SK-N-MC (cell line): ENCODE data around the gene CPEB2.

Source experiments
- EZH2 ChIP-seq: fragments of 200-600 bp; sonication (generic); IDR thresholded peaks from one replicate; pipeline ENCODE4 v1.6.1; 2017; ENCODE audit warnings: antibody characterized with exemption
- FOXP2 ChIP-seq: optimal IDR thresholded peaks from 2 replicates; pipeline ENCODE3; 2011; ENCODE audit warnings: mild to moderate bottlenecking, moderate library complexity; ENCODE audit not compliant: insufficient read depth; ENCODE audit errors: extremely low read length, control extremely low read depth
- POLR2AphosphoS5 ChIP-seq: IDR thresholded peaks from 2 replicates; pipeline ENCODE4 v1.6.1; 2012; ENCODE audit warnings: mild to moderate bottlenecking, low read depth, low read length, borderline replicate concordance

DNA sequence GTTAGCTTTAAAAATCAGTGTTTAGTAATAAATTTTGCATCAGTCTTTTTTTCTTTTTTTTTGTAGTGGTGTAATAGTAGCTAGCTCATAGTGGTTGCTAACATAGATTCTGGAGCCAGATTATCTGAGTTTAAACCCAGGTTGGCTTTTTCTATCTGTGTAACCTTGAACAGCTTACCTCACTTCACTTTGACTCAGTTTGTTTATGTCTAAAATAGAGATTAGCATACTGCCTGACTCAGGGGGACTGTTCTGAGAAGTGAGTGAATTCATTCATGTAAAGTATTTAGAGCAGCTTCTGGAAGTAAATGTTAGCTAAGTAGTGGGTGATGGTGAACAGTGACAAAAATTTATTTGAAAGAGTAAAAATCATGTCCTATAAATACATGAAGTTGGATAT is 32.9 kb downstream of the CPEB2 start:
- no peak for TF ChIP-seq EZH2
- no peak for TF ChIP-seq POLR2AphosphoS5
- TF ChIP-seq FOXP2 = no peak
